B cell (primary cell): ENCODE measurements around the gene CPLX3. TPM values are rescaled to one million over a fixed set of nuclear protein-coding genes. Genes with fewer than 3 reads are reported as not detected.

Experiments used
- ATAC-seq: fragments of 200-7000 bp; cut with Tn5 transposase; one replicate; pipeline ENCODE4 v1.10.0; 2021; ENCODE audit warnings: low read depth, mild to moderate bottlenecking, moderate number of reproducible peaks, moderate library complexity
- CTCF ChIA-PET: fragments of 350-600 bp; sonication (Branson Sonifier 250); formaldehyde crosslinking; loops from one replicate; lab custom pipeline; 2021; ENCODE audit warnings: antibody characterized with exemption, inconsistent platforms; lab: Charles Lee
- POLR2A ChIA-PET: fragments of 350-600 bp; sonication (Branson Sonifier 250); formaldehyde crosslinking; loops from one replicate; lab custom pipeline; 2021; ENCODE audit warnings: antibody characterized with exemption; lab: Charles Lee
- DNase-seq: peaks from one replicate; pipeline ENCODE4 v3.0.0; 2013
- H2AFZ ChIP-seq: 2 replicates; pipeline ENCODE4 v1.6.1; 2012; ENCODE audit warnings: mild to moderate bottlenecking, low read depth, low read length; ENCODE audit not compliant: insufficient read depth, poor library complexity, severe bottlenecking
- H3K27ac ChIP-seq, 2 donors: 1 replicate in 1 of 2; 2 replicates in 1 of 2; pipeline ENCODE4 v1.5.1; 2012 to 2013; ENCODE audit warnings: low read length in 2 of 2, mild to moderate bottlenecking in 2 of 2, moderate library complexity in 1 of 2
- H3K27me3 ChIP-seq, 4 experiments: fragments of 200-600 bp in 1 of 4; sonication (generic) in 1 of 4; replicated peaks in 1 of 4; 1 replicate in 2 of 4; 2 replicates in 2 of 4; pipeline versions ENCODE4 v1.6.1 to v1.7.0; 2013 to 2016; ENCODE audit warnings: low read length in 3 of 4, mild to moderate bottlenecking in 2 of 4, mixed read lengths in 1 of 4, moderate library complexity in 1 of 4; ENCODE audit not compliant: insufficient read depth in 4 of 4, control insufficient read depth in 3 of 4; ENCODE audit errors: control extremely low read depth in 1 of 4
- H3K36me3 ChIP-seq, 2 experiments: replicated peaks in 1 of 2; 1 replicate in 1 of 2; 2 replicates in 1 of 2; pipeline versions ENCODE4 v1.6.1 to v1.7.1; 2013; ENCODE audit warnings: low read length in 1 of 2; ENCODE audit not compliant: insufficient read depth in 2 of 2, control insufficient read depth in 1 of 2; ENCODE audit errors: control extremely low read depth in 1 of 2, extremely low read depth in 1 of 2
- H3K4me1 ChIP-seq, 2 donors: fragments of 200-600 bp in 1 of 2; sonication (generic) in 1 of 2; 1 replicate in 1 of 2; 2 replicates in 1 of 2; pipeline versions ENCODE4 v1.5.1 to v1.6.1; 2013 to 2017; ENCODE audit warnings: low read length in 2 of 2; ENCODE audit not compliant: control insufficient read depth in 2 of 2, insufficient read depth in 2 of 2
- H3K4me2 ChIP-seq: replicated peaks from 2 replicates; pipeline ENCODE3; 2012; ENCODE audit warnings: mild to moderate bottlenecking, low read depth, low read length; ENCODE audit not compliant: poor library complexity, severe bottlenecking
- H3K4me3 ChIP-seq, 5 experiments: fragments of 200-600 bp in 1 of 5; sonication (generic) in 1 of 5; 1 replicate in 3 of 5; 2 replicates in 2 of 5; pipeline versions ENCODE4 v1.5.1 to v1.7.0; 2011 to 2016; ENCODE audit warnings: low read length in 4 of 5, mild to moderate bottlenecking in 4 of 5, low read depth in 2 of 5, control low read depth in 1 of 5, moderate library complexity in 1 of 5; ENCODE audit not compliant: insufficient read depth in 1 of 5; ENCODE audit errors: control extremely low read depth in 1 of 5, extremely low read depth in 1 of 5
- H3K79me2 ChIP-seq: fragments of 200-600 bp; sonication (generic); one replicate; pipeline ENCODE4 v1.6.0; 2016; ENCODE audit warnings: low read length; ENCODE audit not compliant: control insufficient read depth, insufficient read depth
- H3K9ac ChIP-seq: fragments of 200-600 bp; sonication (generic); 2 replicates; pipeline ENCODE4 v1.6.1; 2017; ENCODE audit warnings: mild to moderate bottlenecking, low read length, moderate library complexity
- H3K9me3 ChIP-seq, 3 donors: one replicate each; pipeline versions ENCODE4 v1.6.1 to v1.7.1; 2013; ENCODE audit warnings: low read length in 2 of 3; ENCODE audit not compliant: control insufficient read depth in 2 of 3, insufficient read depth in 1 of 3; ENCODE audit errors: control extremely low read depth in 1 of 3
- H4K20me1 ChIP-seq: 2 replicates; pipeline ENCODE4 v1.6.0; 2012; ENCODE audit warnings: mild to moderate bottlenecking, low read length; ENCODE audit not compliant: insufficient read depth, control insufficient read depth, poor library complexity, severe bottlenecking
- H3K27ac Mint-ChIP-seq: one replicate; pipeline ENCODE4 v1.8.0; 2021; ENCODE audit warnings: mixed read lengths
- H3K27me3 Mint-ChIP-seq: one replicate; pipeline ENCODE4 v1.8.0; 2021; ENCODE audit warnings: mixed read lengths
- H3K4me1 Mint-ChIP-seq: one replicate; pipeline ENCODE4 v1.8.0; 2021; ENCODE audit warnings: mixed read lengths
- H3K4me3 Mint-ChIP-seq: one replicate; pipeline ENCODE4 v1.8.0; 2021; ENCODE audit warnings: mixed read lengths
- H3K9me3 Mint-ChIP-seq: one replicate; pipeline ENCODE4 v1.8.0; 2022; ENCODE audit warnings: mixed read lengths; ENCODE audit not compliant: insufficient read depth
- CTCF ChIP-seq: fragments of 200-600 bp; IDR thresholded peaks from one replicate; pipeline ENCODE4 v1.8.0; 2022; ENCODE audit warnings: antibody characterized with exemption, mild to moderate bottlenecking
- EZH2 ChIP-seq: IDR thresholded peaks from 2 replicates; pipeline ENCODE4 v1.6.1; 2012; ENCODE audit warnings: borderline replicate concordance, low read depth, mild to moderate bottlenecking, moderate library complexity, low read length; ENCODE audit not compliant: insufficient read depth, poor library complexity, severe bottlenecking
- WGBS: methylation state at CpG from one replicate; pipeline ENCODE4 v1.1.5; 2013; ENCODE audit warnings: missing lambda C conversion rate; ENCODE audit not compliant: insufficient coverage; 5-methylcytosine and 5-hydroxymethylcytosine counted together
- intact Hi-C: fragments of 100-400 bp; cut with micrococcal nuclease; formaldehyde crosslinking; loops from one replicate; pipeline ENCODE4 v1.10.0; 2022
- polyA plus RNA-seq: library from polyadenylated mRNA; depleted of rRNA; stranded (reverse); fragments of >200 nt; gene quantifications from 2 replicates; pipeline ENCODE4 v1.2.3, GENCODE V29; 2012
- total RNA-seq, 2 donors: library from RNA; stranded (reverse); fragments of 120-200 nt in 1 of 2; gene quantifications; 1 replicate in 1 of 2; 2 replicates in 1 of 2; pipeline versions ENCODE4 v1.2.3 to v1.2.4, GENCODE V29; 2013 to 2022

The CPLX3 gene
- total and polyA plus RNA-seq, 2 donors (not counting 1 experiment from before 2014, with no cell fraction given) = 0.60 TPM; not detected in 1

DNA sequence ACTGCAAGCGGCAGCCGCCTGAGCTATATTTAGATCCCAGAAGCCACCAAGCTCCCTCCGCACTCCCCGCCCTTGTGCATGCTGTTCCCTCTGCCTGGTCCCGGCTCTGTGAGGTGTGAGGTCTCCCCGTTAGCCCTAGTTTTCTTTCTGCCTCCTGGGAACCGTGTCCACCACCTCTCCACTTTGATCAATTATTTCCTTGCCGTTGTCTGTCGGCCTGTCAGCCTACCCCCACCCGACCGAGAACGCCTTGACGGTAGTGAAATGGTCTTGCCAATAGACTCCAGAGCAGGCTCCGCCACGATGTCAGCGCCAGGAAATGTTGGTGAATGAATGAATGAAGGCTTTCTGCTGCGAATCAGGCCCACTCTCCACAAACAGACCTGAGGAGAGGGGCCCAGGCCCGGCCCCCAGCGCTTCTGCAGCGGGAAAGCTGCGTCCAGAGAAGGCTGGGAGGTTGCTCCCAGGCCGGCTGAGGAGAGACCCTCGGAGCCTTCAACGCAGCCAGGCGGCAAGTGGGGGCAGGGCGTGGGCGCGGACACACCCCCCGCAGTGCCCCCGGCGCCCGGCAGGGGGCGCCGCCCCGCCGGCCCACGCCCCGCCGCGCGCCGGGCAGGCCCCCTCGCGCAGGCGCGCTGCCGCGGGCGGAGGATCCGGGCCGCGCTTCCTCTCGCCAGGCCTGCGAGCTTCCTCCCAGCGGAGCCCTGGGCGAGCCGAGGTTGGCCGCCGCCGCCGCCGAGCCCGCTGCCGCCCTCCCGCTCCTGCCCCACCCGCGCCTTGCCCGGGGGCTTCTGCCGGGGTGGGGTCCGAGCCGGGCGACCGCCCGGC, 44.8 kb upstream of the CPLX3 start, which contains the start of gene CSK:
Gene CSK, plus strand, starts transcription at position 650 of the 828 bp plus-strand sequence. CDS start 16,218 bp downstream, outside the sequence.
- peak; percentile 53 for ATAC-seq
- under 1% methylated on average over 74 of the region's 74 CpGs for WGBS
- H2AFZ ChIP-seq = peak within 1 kb of the TSS; percentile 12
- ChIA-PET POLR2A (interaction anchor here (1.6 to 15.2 kb wide), 3 partner anchors 10 to 385 kb away, joined by 4 to 572 read pairs (median 11); no protein-coding TSS in a partner anchor), CTCF (interaction anchor here (0.9 to 37.1 kb wide), 5 partner anchors 2 to 163 kb away, joined by 3 to 2548 read pairs (median 596); partner anchors contain the start of genes CSK and LMAN1L)
- H4K20me1 ChIP-seq = peaks cover 4% of the 10 kb centered on the region
- peak; percentile 91 for DNase-seq
- Mint-ChIP-seq H3K27ac (peak within 1 kb of the TSS; percentile 98), H3K4me3 (peak within 1 kb of the TSS; percentile 93), H3K4me1 (peaks cover 85% of the 10 kb centered on the region), H3K27me3 (no peaks in the 10 kb centered on the region), H3K9me3 (no peaks in the 10 kb centered on the region)
- peaks cover 0 to 5% of the 10 kb centered on the region in 2 experiments for H3K36me3 ChIP-seq
- no peaks in the 10 kb centered on the region for H3K27me3 ChIP-seq
- peaks cover 67% of the 10 kb centered on the region for H3K79me2 ChIP-seq
- H3K4me3 ChIP-seq = peak within 1 kb of the TSS; percentile 86 to 99 (median 93)
- H3K4me2 ChIP-seq = peak within 1 kb of the TSS; percentile 97
- intact Hi-C loops = loop anchor here (1.0 to 10.0 kb wide), 3 partner anchors 10 to 347 kb away; partner anchors contain the start of gene SEMA7A
- H3K27ac ChIP-seq = peak within 1 kb of the TSS; percentile 91 to 99
- peaks cover 67 to 84% of the 10 kb centered on the region in 2 donors for H3K4me1 ChIP-seq
- peaks cover 0 to 6% (median 0%) of the 10 kb centered on the region in 3 donors for H3K9me3 ChIP-seq
- peak within 1 kb of the TSS; percentile 84 for H3K9ac ChIP-seq
- TF ChIP-seq CTCF (peak; percentile 59), EZH2 (no peak)
